ENCODE data around the gene KCNIP4. TPM values are rescaled to one million over a fixed set of nuclear protein-coding genes. Genes with fewer than 3 reads are reported as not detected.

Gene KCNIP4
- total RNA-seq, 2 donors from 2014 or later = 1.2 TPM; not detected in 1

DNA sequence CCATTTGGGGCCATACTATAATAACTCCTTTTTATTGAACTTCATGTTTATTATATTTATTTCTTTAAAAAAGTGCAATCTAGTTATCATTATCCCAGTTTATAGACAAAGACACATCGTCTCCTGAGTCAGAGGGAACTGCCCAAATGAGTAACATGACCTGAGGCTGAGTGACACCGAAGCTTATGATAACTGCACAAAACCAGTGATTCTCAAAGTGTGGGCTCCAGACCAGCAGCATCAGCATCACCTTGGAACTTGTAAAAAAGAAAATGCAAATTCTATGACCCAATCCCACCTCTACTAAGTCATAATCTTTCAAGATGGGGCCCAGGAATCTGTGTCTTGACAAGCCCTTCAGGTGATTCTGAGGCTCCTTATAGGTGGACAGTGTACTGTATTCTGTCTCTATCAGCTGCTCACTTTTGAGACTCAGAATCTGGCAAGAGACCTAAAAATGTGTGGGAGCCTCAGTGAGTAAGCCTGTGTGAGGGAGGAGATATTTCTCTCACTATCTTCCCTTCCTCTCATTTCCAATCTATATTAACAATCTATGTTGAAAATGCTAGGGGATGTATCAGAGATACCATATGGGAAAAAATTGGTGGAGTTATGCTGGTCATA lies 1101.3 kb downstream of the KCNIP4 start:
- WGBS = 42% methylated on average over 2 of the region's 2 CpGs
- Histone ChIP-seq H3K36me3 (no peaks in the 10 kb centered on the region), H3K4me1 (replicated peaks) (no peaks in the 10 kb centered on the region), H3K9me3 (no peaks in the 10 kb centered on the region), H3K27me3 (replicated peaks; ENCODE audit: insufficient read depth) (no peaks in the 10 kb centered on the region), H3K4me3 (no peak overlapping the region), H3K27ac (no peak overlapping the region)
- DNase-seq (ENCODE audit: low spot score) = no peak
- no peak for TF ChIP-seq POLR2AphosphoS5 (IDR thresholded peaks at IDR 0.05)
- TF ChIP-seq POLR2A (IDR thresholded peaks at IDR 0.05) = no peak
- TF ChIP-seq, protein P1, sequence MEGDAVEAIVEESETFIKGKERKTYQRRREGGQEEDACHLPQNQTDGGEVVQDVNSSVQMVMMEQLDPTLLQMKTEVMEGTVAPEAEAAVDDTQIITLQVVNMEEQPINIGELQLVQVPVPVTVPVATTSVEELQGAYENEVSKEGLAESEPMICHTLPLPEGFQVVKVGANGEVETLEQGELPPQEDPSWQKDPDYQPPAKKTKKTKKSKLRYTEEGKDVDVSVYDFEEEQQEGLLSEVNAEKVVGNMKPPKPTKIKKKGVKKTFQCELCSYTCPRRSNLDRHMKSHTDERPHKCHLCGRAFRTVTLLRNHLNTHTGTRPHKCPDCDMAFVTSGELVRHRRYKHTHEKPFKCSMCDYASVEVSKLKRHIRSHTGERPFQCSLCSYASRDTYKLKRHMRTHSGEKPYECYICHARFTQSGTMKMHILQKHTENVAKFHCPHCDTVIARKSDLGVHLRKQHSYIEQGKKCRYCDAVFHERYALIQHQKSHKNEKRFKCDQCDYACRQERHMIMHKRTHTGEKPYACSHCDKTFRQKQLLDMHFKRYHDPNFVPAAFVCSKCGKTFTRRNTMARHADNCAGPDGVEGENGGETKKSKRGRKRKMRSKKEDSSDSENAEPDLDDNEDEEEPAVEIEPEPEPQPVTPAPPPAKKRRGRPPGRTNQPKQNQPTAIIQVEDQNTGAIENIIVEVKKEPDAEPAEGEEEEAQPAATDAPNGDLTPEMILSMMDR (IDR thresholded peaks at IDR 0.05) = no peak
- intact Hi-C loops (cut with DNase I) = no loop called here

DNA sequence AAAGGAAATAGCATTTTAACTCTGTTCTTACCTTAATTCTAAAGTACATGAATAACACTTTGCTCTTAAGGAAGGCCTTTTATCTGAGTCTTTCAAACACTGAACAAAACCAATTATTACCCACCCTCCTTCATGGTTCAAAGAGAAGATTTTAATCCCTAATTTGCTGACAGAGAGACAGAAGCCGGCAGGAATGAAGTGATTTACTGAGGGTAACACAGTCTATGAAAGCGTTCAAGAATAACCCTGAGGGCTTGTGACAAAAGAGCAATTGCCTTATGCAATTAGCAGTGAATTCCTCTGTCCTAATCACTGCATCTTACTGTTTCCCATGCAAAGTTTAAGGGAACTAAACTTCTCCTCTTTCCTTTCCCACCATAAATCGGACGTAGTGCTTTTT lies 1104.3 kb downstream of the KCNIP4 start:
- Histone ChIP-seq H3K4me1 (replicated peaks) (no peaks in the 10 kb centered on the region), H3K9me3 (no peaks in the 10 kb centered on the region), H3K4me3 (no peak overlapping the region), H3K27me3 (replicated peaks; ENCODE audit: insufficient read depth) (no peaks in the 10 kb centered on the region), H3K36me3 (no peaks in the 10 kb centered on the region), H3K27ac (no peak overlapping the region)
- intact Hi-C loops (cut with DNase I) = no loop called here
- TF ChIP-seq, protein P1 (IDR thresholded peaks at IDR 0.05) = no peak
- no peak for TF ChIP-seq POLR2AphosphoS5 (IDR thresholded peaks at IDR 0.05)
- TF ChIP-seq POLR2A (IDR thresholded peaks at IDR 0.05) = no peak
- 32% methylated on average over 4 of the region's 4 CpGs for WGBS
- DNase-seq (ENCODE audit: low spot score) = no peak

DNA sequence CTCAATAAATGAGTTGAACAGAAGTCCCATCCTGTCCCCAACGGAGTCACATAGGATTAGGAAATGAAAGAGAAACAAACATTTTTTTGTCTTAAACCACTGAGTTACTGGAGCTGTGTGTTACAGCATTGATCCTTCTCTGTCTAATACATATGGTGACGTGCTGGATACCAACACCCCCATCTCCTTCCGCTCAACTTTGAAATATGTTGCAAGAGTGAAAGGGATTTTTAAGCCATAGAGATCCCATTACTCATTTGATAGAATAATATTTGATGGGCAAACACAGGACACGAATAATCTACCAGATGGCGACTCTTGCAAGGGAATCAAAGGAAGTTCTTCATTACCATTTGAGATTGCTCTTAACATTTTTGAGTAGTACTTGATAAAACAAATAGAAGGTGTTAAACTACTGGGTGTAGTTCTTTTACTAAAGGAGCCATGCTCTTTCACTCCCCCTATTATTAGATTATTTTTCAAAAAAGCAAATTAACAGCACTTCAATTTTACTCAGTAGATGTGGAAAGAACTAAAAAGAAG lies 1107.9 kb downstream of the KCNIP4 start:
- Histone ChIP-seq H3K9me3 (no peaks in the 10 kb centered on the region), H3K4me3 (no peak overlapping the region), H3K4me1 (replicated peaks) (no peaks in the 10 kb centered on the region), H3K27ac (no peak overlapping the region), H3K36me3 (no peaks in the 10 kb centered on the region), H3K27me3 (replicated peaks; ENCODE audit: insufficient read depth) (no peaks in the 10 kb centered on the region)
- TF ChIP-seq, protein P1 (IDR thresholded peaks at IDR 0.05) = no peak
- no peak for TF ChIP-seq POLR2AphosphoS5 (IDR thresholded peaks at IDR 0.05)
- TF ChIP-seq POLR2A (IDR thresholded peaks at IDR 0.05) = no peak
- intact Hi-C loops (cut with DNase I) = no loop called here
- WGBS = 79% methylated on average over 5 of the region's 5 CpGs
- DNase-seq (ENCODE audit: low spot score) = no peak

DNA sequence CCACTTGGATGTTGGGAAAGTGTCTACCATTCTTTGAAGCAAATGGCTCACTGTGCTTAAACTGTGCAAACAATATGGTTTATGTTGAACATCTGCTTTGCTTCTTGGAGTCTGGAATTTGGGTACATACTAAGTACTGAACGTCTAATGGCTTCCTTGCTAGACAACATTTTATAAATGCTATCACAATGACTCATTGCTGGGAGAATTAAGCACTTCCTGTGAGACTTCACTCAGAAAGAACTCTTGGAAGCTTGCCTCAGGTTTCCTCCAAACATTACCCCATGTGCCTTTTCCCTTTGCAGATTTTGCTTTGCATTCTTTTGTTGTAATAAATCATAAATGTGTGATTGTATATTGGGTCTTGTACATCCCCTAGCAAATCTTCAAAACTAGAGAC lies 1108.6 kb downstream of the KCNIP4 start:
- TF ChIP-seq, protein P1 (IDR thresholded peaks at IDR 0.05) = no peak
- intact Hi-C loops (cut with DNase I) = no loop called here
- Histone ChIP-seq H3K4me1 (replicated peaks) (no peaks in the 10 kb centered on the region), H3K27ac (no peak overlapping the region), H3K9me3 (no peaks in the 10 kb centered on the region), H3K4me3 (no peak overlapping the region), H3K27me3 (replicated peaks; ENCODE audit: insufficient read depth) (no peaks in the 10 kb centered on the region), H3K36me3 (no peaks in the 10 kb centered on the region)
- WGBS = 4% methylated on average over 1 of the region's 1 CpG
- DNase-seq (ENCODE audit: low spot score) = no peak

DNA sequence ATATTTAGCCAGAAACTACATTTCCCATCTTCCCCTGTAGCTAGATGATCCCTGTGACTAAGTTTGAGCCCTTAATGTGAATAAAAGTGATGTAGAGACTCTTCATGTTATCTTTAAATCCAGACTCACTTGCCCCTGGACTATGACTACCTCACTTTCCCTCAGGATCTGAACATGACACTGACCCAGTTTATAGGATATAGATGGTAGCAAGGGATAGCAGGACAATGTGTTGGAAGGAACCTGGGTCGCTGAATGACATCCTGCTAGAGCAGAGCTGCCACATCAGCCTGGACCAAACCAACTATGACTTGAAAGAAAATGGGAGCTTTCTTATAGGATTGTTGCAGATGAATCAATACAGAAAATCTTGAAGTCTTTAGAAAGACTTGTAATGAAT lies 1110.1 kb downstream of the KCNIP4 start:
- H3K4me3 ChIP-seq = no peak overlapping the region

More for the DNA sequence above, 1110.1 kb downstream of the KCNIP4 start:
- 92% methylated on average over 1 of the region's 1 CpG for WGBS
- no peak for DNase-seq (ENCODE audit: low spot score)
- H3K27ac ChIP-seq = no peak overlapping the region
- H3K27me3 ChIP-seq (replicated peaks; ENCODE audit: insufficient read depth) = no peaks in the 10 kb centered on the region
- TF ChIP-seq, protein P1 (IDR thresholded peaks at IDR 0.05) = no peak
- TF ChIP-seq POLR2A (IDR thresholded peaks at IDR 0.05) = no peak
- no peak for TF ChIP-seq POLR2AphosphoS5 (IDR thresholded peaks at IDR 0.05)
- no peaks in the 10 kb centered on the region for H3K4me1 ChIP-seq (replicated peaks)
- intact Hi-C loops (cut with DNase I) = no loop called here
- no peaks in the 10 kb centered on the region for H3K9me3 ChIP-seq
- no peaks in the 10 kb centered on the region for H3K36me3 ChIP-seq
